ENCODE results near the gene CEP104.

Gene CEP104

GRCh38 chr1:3774946-3775489 is 82.0 kb downstream of the CEP104 start:
- peak overlapping the region; percentile 51; the same call in 1 of the 2 replicates for H3K4me2 ChIP-seq (ENCODE audit: low read length)
- H3K36me3 ChIP-seq (ENCODE audit: control insufficient read depth, low read length) = peaks cover 14% of the 10 kb centered on the region
- no peak overlapping the region for H3K27ac ChIP-seq (ENCODE audit: low read depth, low read length)
- H3K79me2 ChIP-seq (ENCODE audit: control insufficient read depth, low read length) = no peaks in the 10 kb centered on the region
- no peak for TF ChIP-seq EZH2phosphoT487 (IDR thresholded peaks at IDR 0.05; ENCODE audit: borderline replicate concordance, low read length)
- TF ChIP-seq, protein P1, sequence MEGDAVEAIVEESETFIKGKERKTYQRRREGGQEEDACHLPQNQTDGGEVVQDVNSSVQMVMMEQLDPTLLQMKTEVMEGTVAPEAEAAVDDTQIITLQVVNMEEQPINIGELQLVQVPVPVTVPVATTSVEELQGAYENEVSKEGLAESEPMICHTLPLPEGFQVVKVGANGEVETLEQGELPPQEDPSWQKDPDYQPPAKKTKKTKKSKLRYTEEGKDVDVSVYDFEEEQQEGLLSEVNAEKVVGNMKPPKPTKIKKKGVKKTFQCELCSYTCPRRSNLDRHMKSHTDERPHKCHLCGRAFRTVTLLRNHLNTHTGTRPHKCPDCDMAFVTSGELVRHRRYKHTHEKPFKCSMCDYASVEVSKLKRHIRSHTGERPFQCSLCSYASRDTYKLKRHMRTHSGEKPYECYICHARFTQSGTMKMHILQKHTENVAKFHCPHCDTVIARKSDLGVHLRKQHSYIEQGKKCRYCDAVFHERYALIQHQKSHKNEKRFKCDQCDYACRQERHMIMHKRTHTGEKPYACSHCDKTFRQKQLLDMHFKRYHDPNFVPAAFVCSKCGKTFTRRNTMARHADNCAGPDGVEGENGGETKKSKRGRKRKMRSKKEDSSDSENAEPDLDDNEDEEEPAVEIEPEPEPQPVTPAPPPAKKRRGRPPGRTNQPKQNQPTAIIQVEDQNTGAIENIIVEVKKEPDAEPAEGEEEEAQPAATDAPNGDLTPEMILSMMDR (IDR thresholded peaks at IDR 0.05; ENCODE audit: low read depth, low read length, poor library complexity, severe bottlenecking) = no peak
- H3K9me2 ChIP-seq (replicated peaks; ENCODE audit: control insufficient read depth, low read length) = no peaks in the 10 kb centered on the region
- peaks cover 21% of the 10 kb centered on the region for H3K27me3 ChIP-seq (ENCODE audit: control insufficient read depth, low read length)
- no peaks in the 10 kb centered on the region for H4K20me1 ChIP-seq (ENCODE audit: control insufficient read depth, insufficient read depth, low read depth, low read length)
- no peak overlapping the region for H3K4me3 ChIP-seq (ENCODE audit: low read length)
- no peaks in the 10 kb centered on the region for H3F3A ChIP-seq (ENCODE audit: control insufficient read depth, insufficient read depth)
- H3K4me1 ChIP-seq (ENCODE audit: control insufficient read depth, low read length) = peaks cover 28% of the 10 kb centered on the region
- no peaks in the 10 kb centered on the region for H3K9me3 ChIP-seq (ENCODE audit: control insufficient read depth, insufficient read depth, low read length)

DNA sequence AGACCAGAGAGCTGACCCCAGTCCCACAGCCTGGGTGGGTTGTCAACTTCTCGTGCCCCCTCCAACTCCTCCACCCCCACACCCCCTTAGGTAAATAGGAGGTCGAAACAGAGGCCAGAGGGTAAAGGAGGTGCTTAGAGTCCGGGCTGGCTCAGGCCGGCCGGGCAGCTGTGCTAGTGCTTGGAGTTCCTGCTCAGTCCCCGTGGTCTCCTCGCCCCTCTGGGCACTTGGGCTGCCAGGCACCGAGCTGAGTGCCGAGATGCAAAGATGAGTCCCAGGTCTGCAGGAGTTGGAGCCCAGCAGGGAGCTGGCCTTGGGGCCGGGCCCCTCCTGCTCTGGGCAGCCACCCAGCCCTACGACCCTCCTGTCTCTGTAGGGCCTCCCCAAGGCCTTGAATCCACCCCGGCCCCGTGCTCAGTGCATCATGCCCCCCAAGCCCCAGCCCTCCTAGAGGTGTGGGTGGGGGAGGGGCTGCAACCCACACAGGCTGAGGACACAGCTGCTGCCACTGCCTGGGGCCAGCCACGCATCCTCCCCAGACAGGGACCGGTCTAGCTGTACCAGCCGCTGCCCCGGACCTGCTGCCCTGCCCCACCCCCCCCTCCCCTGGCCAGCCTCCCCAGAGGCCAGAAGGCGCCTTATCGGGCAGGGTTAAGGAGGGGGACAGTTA is 82.6 kb downstream of the CEP104 start:
- Histone ChIP-seq H3K79me2 (ENCODE audit: control insufficient read depth, low read length) (no peaks in the 10 kb centered on the region), H3F3A (ENCODE audit: control insufficient read depth, insufficient read depth) (no peaks in the 10 kb centered on the region), H3K27ac (ENCODE audit: low read depth, low read length) (no peak overlapping the region), H3K9me3 (ENCODE audit: control insufficient read depth, insufficient read depth, low read length) (no peaks in the 10 kb centered on the region), H3K4me3 (ENCODE audit: low read length) (no peak overlapping the region), H3K4me1 (ENCODE audit: control insufficient read depth, low read length) (peaks cover 28% of the 10 kb centered on the region), H4K20me1 (ENCODE audit: control insufficient read depth, insufficient read depth, low read depth, low read length) (no peaks in the 10 kb centered on the region), H3K9me2 (replicated peaks; ENCODE audit: control insufficient read depth, low read length) (no peaks in the 10 kb centered on the region), H3K27me3 (ENCODE audit: control insufficient read depth, low read length) (peaks cover 21% of the 10 kb centered on the region), H3K4me2 (ENCODE audit: low read length) (no peak overlapping the region), H3K36me3 (ENCODE audit: control insufficient read depth, low read length) (peaks cover 8% of the 10 kb centered on the region; the same call in 1 of the 2 replicates)
- TF ChIP-seq, protein P1 (IDR thresholded peaks at IDR 0.05; ENCODE audit: low read depth, low read length, poor library complexity, severe bottlenecking) = no peak
- TF ChIP-seq EZH2phosphoT487 (IDR thresholded peaks at IDR 0.05; ENCODE audit: borderline replicate concordance, low read length) = no peak

GRCh38 chr1:3773572-3774275 is 83.3 kb downstream of the CEP104 start:
- H4K20me1 ChIP-seq (ENCODE audit: control insufficient read depth, insufficient read depth, low read depth, low read length) = no peaks in the 10 kb centered on the region

More at GRCh38 chr1:3773572-3774275, 83.3 kb downstream of the CEP104 start:
- no peak for TF ChIP-seq EZH2phosphoT487 (IDR thresholded peaks at IDR 0.05; ENCODE audit: borderline replicate concordance, low read length)
- TF ChIP-seq, protein P1 (IDR thresholded peaks at IDR 0.05; ENCODE audit: low read depth, low read length, poor library complexity, severe bottlenecking) = no peak
- H3K27me3 ChIP-seq (ENCODE audit: control insufficient read depth, low read length) = peaks cover 21% of the 10 kb centered on the region
- H3K4me1 ChIP-seq (ENCODE audit: control insufficient read depth, low read length) = peaks cover 28% of the 10 kb centered on the region
- H3K9me3 ChIP-seq (ENCODE audit: control insufficient read depth, insufficient read depth, low read length) = no peaks in the 10 kb centered on the region
- H3K79me2 ChIP-seq (ENCODE audit: control insufficient read depth, low read length) = no peaks in the 10 kb centered on the region
- no peaks in the 10 kb centered on the region for H3F3A ChIP-seq (ENCODE audit: control insufficient read depth, insufficient read depth)
- no peak overlapping the region for H3K4me3 ChIP-seq (ENCODE audit: low read length)
- H3K36me3 ChIP-seq (ENCODE audit: control insufficient read depth, low read length) = peaks cover 1% of the 10 kb centered on the region; the same call in 1 of the 2 replicates
- H3K4me2 ChIP-seq (ENCODE audit: low read length) = no peak overlapping the region
- no peak overlapping the region for H3K27ac ChIP-seq (ENCODE audit: low read depth, low read length)
- H3K9me2 ChIP-seq (replicated peaks; ENCODE audit: control insufficient read depth, low read length) = no peaks in the 10 kb centered on the region

Data from DOHH2 (cell line).